Neural progenitor cell (in vitro differentiated cells): ENCODE data around the gene HYCC2. TPM values are rescaled to one million over a fixed set of nuclear protein-coding genes. Genes with fewer than 3 reads are reported as not detected.
"Not testable (repeated sequence)": the region's sequence is repeated elsewhere in the genome, so short reads cannot be mapped to it uniquely, and the experiment has no call there.

Source experiments
- DNase-seq: peaks from one replicate; pipeline ENCODE4 v3.0.0-alpha.2; 2016; ENCODE audit warnings: low spot score
- H2AFZ ChIP-seq: fragments of 200-600 bp; sonication (generic); replicated peaks from 2 replicates; pipeline ENCODE4 v1.6.1; 2016; ENCODE audit warnings: antibody characterized with exemption
- H3F3A ChIP-seq: fragments of 200-600 bp; sonication (generic); 2 replicates; pipeline ENCODE4 v1.6.1; 2016; ENCODE audit warnings: antibody characterized with exemption, low read depth
- H3K27ac ChIP-seq: fragments of 200-600 bp; sonication (generic); 2 replicates; pipeline ENCODE4 v1.5.1; 2016; ENCODE audit warnings: mild to moderate bottlenecking
- H3K27me3 ChIP-seq: fragments of 200-600 bp; sonication (generic); 2 replicates; pipeline ENCODE4 v1.6.1; 2016; ENCODE audit warnings: mild to moderate bottlenecking, moderate library complexity
- H3K36me3 ChIP-seq: fragments of 200-600 bp; sonication (generic); 2 replicates; pipeline ENCODE4 v1.5.1; 2016
- H3K4me1 ChIP-seq: fragments of 200-600 bp; sonication (generic); 2 replicates; pipeline ENCODE4 v1.6.1; 2016; ENCODE audit warnings: mixed run types
- H3K4me2 ChIP-seq: fragments of 200-600 bp; sonication (generic); 2 replicates; pipeline ENCODE4 v1.6.1; 2016
- H3K4me3 ChIP-seq: fragments of 200-600 bp; sonication (generic); 2 replicates; pipeline ENCODE4 v1.5.1; 2016
- H3K79me2 ChIP-seq: fragments of 200-600 bp; sonication (generic); 2 replicates; pipeline ENCODE4 v1.6.1; 2016; ENCODE audit warnings: low read depth
- H3K9ac ChIP-seq: fragments of 200-600 bp; sonication (generic); 2 replicates; pipeline ENCODE4 v1.6.1; 2016
- H3K9me3 ChIP-seq: fragments of 200-600 bp; sonication (generic); 2 replicates; pipeline ENCODE4 v1.5.1; 2016; ENCODE audit warnings: low read depth
- H4K20me1 ChIP-seq: fragments of 200-600 bp; sonication (generic); 2 replicates; pipeline ENCODE4 v1.6.1; 2016; ENCODE audit warnings: low read depth
- H3K27ac Mint-ChIP-seq: 3 replicates; pipeline ENCODE4 v1.8.0; 2021; ENCODE audit warnings: mixed read lengths
- H3K27me3 Mint-ChIP-seq: 2 replicates; pipeline ENCODE4 v1.8.0; 2022; ENCODE audit warnings: low read depth, mild to moderate bottlenecking, inconsistent platforms, moderate library complexity, mixed read lengths; ENCODE audit not compliant: insufficient read depth
- H3K36me3 Mint-ChIP-seq: 3 replicates; pipeline ENCODE4 v1.8.0; 2021; ENCODE audit warnings: mixed read lengths
- H3K4me1 Mint-ChIP-seq: 3 replicates; pipeline ENCODE4 v1.8.0; 2021; ENCODE audit warnings: mixed read lengths
- H3K4me3 Mint-ChIP-seq: 3 replicates; pipeline ENCODE4 v1.8.0; 2021; ENCODE audit warnings: mild to moderate bottlenecking, moderate library complexity, mixed read lengths
- H3K9me3 Mint-ChIP-seq: 3 replicates; pipeline ENCODE4 v1.8.0; 2020; ENCODE audit warnings: mixed read lengths
- CTCF ChIP-seq: fragments of 200-600 bp; sonication (generic); IDR thresholded peaks from 2 replicates; pipeline ENCODE4 v1.5.1; 2017; ENCODE audit warnings: antibody characterized with exemption, mild to moderate bottlenecking
- EZH2 ChIP-seq: fragments of 200-600 bp; sonication (generic); IDR thresholded peaks from 2 replicates; pipeline ENCODE4 v1.6.1; 2017; ENCODE audit warnings: antibody characterized with exemption, mild to moderate bottlenecking, moderate library complexity
- EZH2phosphoT487 ChIP-seq: fragments of 200-600 bp; sonication (generic); IDR thresholded peaks from 2 replicates; pipeline ENCODE4 v1.6.1; 2017; ENCODE audit warnings: antibody characterized with exemption
- total RNA-seq: library from RNA; depleted of rRNA; stranded (reverse); fragments of >200 nt; gene quantifications from 2 replicates; pipeline ENCODE4 v1.2.3, GENCODE V29; 2015; ENCODE audit warnings: low replicate concordance

Gene HYCC2
- total RNA-seq, 1 donor from 2014 or later: 9.1 TPM

GRCh38 chr2:201040867-201041628 lies 30.4 kb downstream of the HYCC2 start:
- Mint-ChIP-seq H3K27me3 (no peaks in the 10 kb centered on the region), H3K36me3 (peaks cover 16% of the 10 kb centered on the region), H3K4me1 (no peaks in the 10 kb centered on the region), H3K4me3 (no peak overlapping the region), H3K9me3 (peaks cover 9% of the 10 kb centered on the region), H3K27ac (no peak overlapping the region)
- Histone ChIP-seq H3F3A (no peaks in the 10 kb centered on the region), H3K4me1 (no peaks in the 10 kb centered on the region), H3K9ac (no peak overlapping the region), H4K20me1 (no peaks in the 10 kb centered on the region), H3K27me3 (no peaks in the 10 kb centered on the region), H3K36me3 (no peaks in the 10 kb centered on the region), H3K9me3 (no peaks in the 10 kb centered on the region), H3K79me2 (no peaks in the 10 kb centered on the region), H3K27ac (no peak overlapping the region), H3K4me2 (no peak overlapping the region), H3K4me3 (no peak overlapping the region), H2AFZ (no peak overlapping the region)
- no peak for DNase-seq
- TF ChIP-seq CTCF (no peak), EZH2 (no peak), EZH2phosphoT487 (no peak)

- no peaks in the 10 kb centered on the region for H3K27me3 ChIP-seq
- H2AFZ ChIP-seq: no peak overlapping the region
- Mint-ChIP-seq H3K4me1 (no peaks in the 10 kb centered on the region), H3K9me3 (peaks cover 15% of the 10 kb centered on the region), H3K4me3 (no peak overlapping the region), H3K27ac (no peak overlapping the region), H3K36me3 (peaks cover 18% of the 10 kb centered on the region), H3K27me3 (no peaks in the 10 kb centered on the region)
- H3K4me1 ChIP-seq: no peaks in the 10 kb centered on the region
- H3K36me3 ChIP-seq: no peaks in the 10 kb centered on the region
- H3K9ac ChIP-seq: no peak overlapping the region
- TF ChIP-seq EZH2phosphoT487: no peak
- no peak for TF ChIP-seq EZH2
- no peak for TF ChIP-seq CTCF
- H3K4me3 ChIP-seq: no peak overlapping the region
- H3K4me2 ChIP-seq: no peak overlapping the region
- H4K20me1 ChIP-seq: no peaks in the 10 kb centered on the region
- DNase-seq: no peak
- no peak overlapping the region for H3K27ac ChIP-seq
- no peaks in the 10 kb centered on the region for H3K9me3 ChIP-seq
- H3K79me2 ChIP-seq: no peaks in the 10 kb centered on the region
- H3F3A ChIP-seq: no peaks in the 10 kb centered on the region
These were observed 32.6 kb downstream of the HYCC2 start for GRCh38 chr2:201038855-201039254.

- H3K9me3 Mint-ChIP-seq: peaks cover 18% of the 10 kb centered on the region
- not testable (repeated sequence) for H3K27ac ChIP-seq, H3F3A ChIP-seq, H2AFZ ChIP-seq, H3K4me1 ChIP-seq, H3K4me2 ChIP-seq, H3K4me3 Mint-ChIP-seq, H3K9me3 ChIP-seq, H4K20me1 ChIP-seq, H3K79me2 ChIP-seq, DNase-seq, H3K27me3 Mint-ChIP-seq, H3K4me3 ChIP-seq, H3K4me1 Mint-ChIP-seq, H3K27ac Mint-ChIP-seq, H3K9ac ChIP-seq, H3K27me3 ChIP-seq, H3K36me3 ChIP-seq
- H3K36me3 Mint-ChIP-seq: peaks cover 18% of the 10 kb centered on the region
These were observed 33.1 kb downstream of the HYCC2 start for GRCh38 chr2:201038361-201038760.

- H3K4me3 ChIP-seq, H3K36me3 Mint-ChIP-seq, H2AFZ ChIP-seq, H3K27me3 Mint-ChIP-seq, H3K4me1 ChIP-seq, H3K27ac ChIP-seq, H3K4me2 ChIP-seq, H3K27ac Mint-ChIP-seq, H3K4me3 Mint-ChIP-seq, H3K27me3 ChIP-seq, H3K9me3 ChIP-seq, H3K4me1 Mint-ChIP-seq, H3K36me3 ChIP-seq, DNase-seq, H3F3A ChIP-seq, H3K9ac ChIP-seq, H3K79me2 ChIP-seq, H4K20me1 ChIP-seq: not testable (repeated sequence)
- H3K9me3 Mint-ChIP-seq: peaks cover 19% of the 10 kb centered on the region
These were observed 37.1 kb downstream of the HYCC2 start for GRCh38 chr2:201034355-201034754.
